Sigmoid colon (tissue), 7 donors: ENCODE data around the gene DNAH10. TPM values are rescaled to one million over a fixed set of nuclear protein-coding genes. Genes with fewer than 3 reads are reported as not detected.

Experiments
- DNase-seq: peaks from one replicate; pipeline ENCODE4 v3.0.0-alpha.2; 2019
- H3K27ac ChIP-seq, 4 donors: fragments of 200-600 bp; sonication (generic); one replicate each; pipeline ENCODE4 v1.5.1; 2016 to 2019; ENCODE audit warnings: mild to moderate bottlenecking in 1 of 4
- H3K27me3 ChIP-seq, 3 donors: fragments of 200-600 bp; sonication (generic); one replicate each; pipeline ENCODE4 v1.5.1; 2019; ENCODE audit warnings: mild to moderate bottlenecking in 1 of 3
- H3K36me3 ChIP-seq, 4 donors: fragments of 200-600 bp; sonication (generic); one replicate each; pipeline ENCODE4 v1.5.1; 2016 to 2019
- H3K4me1 ChIP-seq, 4 donors: fragments of 200-600 bp; sonication (generic); one replicate each; pipeline ENCODE4 v1.5.1; 2017 to 2019
- H3K4me3 ChIP-seq, 4 donors: fragments of 200-600 bp; sonication (generic); one replicate each; pipeline ENCODE4 v1.5.1; 2017 to 2019; ENCODE audit warnings: mild to moderate bottlenecking in 2 of 4, moderate library complexity in 1 of 4
- H3K9me3 ChIP-seq, 4 donors: fragments of 200-600 bp in 3 of 4; sonication (generic) in 3 of 4; one replicate each; pipeline versions ENCODE4 v1.5.1 to v1.6.1; 2013 to 2019
- EP300 ChIP-seq, 4 donors: sonication (generic); formaldehyde crosslinking; IDR thresholded peaks; one replicate each; pipeline ENCODE4 v1.6.1; 2017; ENCODE audit warnings: antibody characterized with exemption in 4 of 4
- POLR2A ChIP-seq, 2 donors: fragments of 450-650 bp; IDR thresholded peaks; one replicate each; pipeline ENCODE4 v1.6.1; 2016; ENCODE audit warnings: antibody characterized with exemption in 2 of 2, mild to moderate bottlenecking in 2 of 2, moderate library complexity in 2 of 2
- POLR2AphosphoS5 ChIP-seq, 4 donors: sonication (generic); formaldehyde crosslinking; IDR thresholded peaks; one replicate each; pipeline ENCODE4 v1.6.1; 2017; ENCODE audit warnings: antibody characterized with exemption in 4 of 4
- WGBS, 2 donors: extraction: QIAGEN DNeasy Blood & Tissue Kit; methylation state at CpG; one replicate each; pipeline ENCODE4 v1.1.7; 2013; 5-methylcytosine and 5-hydroxymethylcytosine counted together
- intact Hi-C: fragments of 100-400 bp; cut with DNase I; formaldehyde crosslinking; loops from one replicate; pipeline ENCODE4 v1.15.1; 2023
- polyA plus RNA-seq, 3 donors: library from polyadenylated mRNA; stranded (reverse); fragments of 200-250 nt; gene quantifications; one replicate each; pipeline ENCODE4 v1.2.3, GENCODE V29; 2013
- total RNA-seq, 4 donors: library from RNA; depleted of rRNA; stranded (reverse); fragments of >200 nt; gene quantifications; one replicate each; pipeline ENCODE4 v1.1.0, GENCODE V29; 2016
- TF ChIP-seq, protein P1 (sequence below), 4 experiments: fragments of 450-650 bp in 3 of 4; fragments of 200-600 bp in 1 of 4; IDR thresholded peaks; one replicate each; pipeline ENCODE4 v1.5.1; 2016 to 2019; ENCODE audit warnings: antibody characterized with exemption in 4 of 4, mild to moderate bottlenecking in 3 of 4, moderate library complexity in 2 of 4
- donor health status: healthy with polysubstance abuse.
- donor health status: Bipolar disorder and iron deficiency.
- donor health status: healthy.

Gene DNAH10
- total and polyA plus RNA-seq, 7 donors, result under 0.01 to 0.29 (median 0.16) TPM; not detected in 4

DNA sequence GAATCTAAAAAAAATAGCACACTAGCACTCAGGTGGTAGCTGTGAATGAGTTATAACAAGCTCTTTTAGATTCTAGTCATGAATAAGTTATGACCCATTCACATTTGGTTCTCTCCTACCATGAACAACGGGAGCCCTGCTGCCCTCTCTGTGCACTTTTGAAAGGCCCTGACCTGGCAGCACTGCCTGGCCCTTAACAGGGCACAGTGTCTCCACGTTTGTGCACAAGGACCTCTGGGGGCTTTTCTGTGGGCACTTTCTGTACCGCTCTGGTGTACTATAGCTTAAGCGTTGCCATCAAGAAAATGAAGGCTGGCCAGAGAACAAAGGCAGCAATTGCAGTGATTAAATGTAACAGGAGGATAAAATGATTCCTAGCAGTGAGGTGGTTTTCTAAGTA, 189.4 kb downstream of the DNAH10 start:
- H3K27ac ChIP-seq, result no peak overlapping the region
- intact Hi-C loops, result no loop called here
- no peaks in the 10 kb centered on the region for H3K36me3 ChIP-seq
- H3K4me3 ChIP-seq, result no peak overlapping the region
- WGBS, 2 donors, result 89 to 90% methylated on average over 4 of the region's 4 CpGs
- TF ChIP-seq POLR2AphosphoS5 (IDR thresholded peaks at IDR 0.05), result no peak
- no peak for TF ChIP-seq POLR2A (IDR thresholded peaks at IDR 0.05)
- TF ChIP-seq, protein P1, sequence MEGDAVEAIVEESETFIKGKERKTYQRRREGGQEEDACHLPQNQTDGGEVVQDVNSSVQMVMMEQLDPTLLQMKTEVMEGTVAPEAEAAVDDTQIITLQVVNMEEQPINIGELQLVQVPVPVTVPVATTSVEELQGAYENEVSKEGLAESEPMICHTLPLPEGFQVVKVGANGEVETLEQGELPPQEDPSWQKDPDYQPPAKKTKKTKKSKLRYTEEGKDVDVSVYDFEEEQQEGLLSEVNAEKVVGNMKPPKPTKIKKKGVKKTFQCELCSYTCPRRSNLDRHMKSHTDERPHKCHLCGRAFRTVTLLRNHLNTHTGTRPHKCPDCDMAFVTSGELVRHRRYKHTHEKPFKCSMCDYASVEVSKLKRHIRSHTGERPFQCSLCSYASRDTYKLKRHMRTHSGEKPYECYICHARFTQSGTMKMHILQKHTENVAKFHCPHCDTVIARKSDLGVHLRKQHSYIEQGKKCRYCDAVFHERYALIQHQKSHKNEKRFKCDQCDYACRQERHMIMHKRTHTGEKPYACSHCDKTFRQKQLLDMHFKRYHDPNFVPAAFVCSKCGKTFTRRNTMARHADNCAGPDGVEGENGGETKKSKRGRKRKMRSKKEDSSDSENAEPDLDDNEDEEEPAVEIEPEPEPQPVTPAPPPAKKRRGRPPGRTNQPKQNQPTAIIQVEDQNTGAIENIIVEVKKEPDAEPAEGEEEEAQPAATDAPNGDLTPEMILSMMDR (IDR thresholded peaks at IDR 0.05), result no peak
- TF ChIP-seq EP300 (IDR thresholded peaks at IDR 0.05), result no peak
- no peaks in the 10 kb centered on the region for H3K9me3 ChIP-seq
- peaks cover 0 to 8% (median 6%) of the 10 kb centered on the region in 4 donors for H3K4me1 ChIP-seq
- H3K27me3 ChIP-seq, result no peaks in the 10 kb centered on the region
- DNase-seq, result no peak

DNA sequence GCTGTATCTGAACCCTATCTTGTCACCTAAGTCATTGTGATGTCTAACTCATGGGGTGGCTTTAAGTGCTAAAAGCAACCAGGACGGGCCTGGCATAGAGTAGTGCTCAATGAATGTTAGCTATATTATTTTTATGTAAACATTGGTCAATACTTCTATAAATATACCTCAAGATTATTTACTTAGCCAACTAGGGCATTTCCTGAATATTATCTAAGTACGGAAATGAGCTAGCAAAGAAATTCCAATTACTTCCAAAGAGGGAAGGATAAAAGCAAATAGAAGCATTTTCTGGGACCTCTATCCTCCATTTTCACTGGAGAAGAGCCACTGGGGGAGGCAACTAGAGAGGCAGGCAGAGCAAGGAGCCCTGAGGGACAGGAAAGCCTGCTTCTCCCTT, 189.9 kb downstream of the DNAH10 start:
- intact Hi-C loops, result no loop called here
- TF ChIP-seq POLR2A (IDR thresholded peaks at IDR 0.05), result no peak
- no peak for TF ChIP-seq EP300 (IDR thresholded peaks at IDR 0.05)
- no peak for TF ChIP-seq POLR2AphosphoS5 (IDR thresholded peaks at IDR 0.05)
- TF ChIP-seq, protein P1 (IDR thresholded peaks at IDR 0.05), result no peak
- H3K36me3 ChIP-seq, result no peaks in the 10 kb centered on the region
- H3K27me3 ChIP-seq, result no peaks in the 10 kb centered on the region
- H3K4me3 ChIP-seq, result no peak overlapping the region
- no peaks in the 10 kb centered on the region for H3K9me3 ChIP-seq
- no peak for DNase-seq
- WGBS, 2 donors, result 28 to 66% methylated on average over 2 of the region's 2 CpGs
- peaks cover 0 to 5% (median 2%) of the 10 kb centered on the region in 4 donors for H3K4me1 ChIP-seq
- H3K27ac ChIP-seq, result no peak overlapping the region

DNA sequence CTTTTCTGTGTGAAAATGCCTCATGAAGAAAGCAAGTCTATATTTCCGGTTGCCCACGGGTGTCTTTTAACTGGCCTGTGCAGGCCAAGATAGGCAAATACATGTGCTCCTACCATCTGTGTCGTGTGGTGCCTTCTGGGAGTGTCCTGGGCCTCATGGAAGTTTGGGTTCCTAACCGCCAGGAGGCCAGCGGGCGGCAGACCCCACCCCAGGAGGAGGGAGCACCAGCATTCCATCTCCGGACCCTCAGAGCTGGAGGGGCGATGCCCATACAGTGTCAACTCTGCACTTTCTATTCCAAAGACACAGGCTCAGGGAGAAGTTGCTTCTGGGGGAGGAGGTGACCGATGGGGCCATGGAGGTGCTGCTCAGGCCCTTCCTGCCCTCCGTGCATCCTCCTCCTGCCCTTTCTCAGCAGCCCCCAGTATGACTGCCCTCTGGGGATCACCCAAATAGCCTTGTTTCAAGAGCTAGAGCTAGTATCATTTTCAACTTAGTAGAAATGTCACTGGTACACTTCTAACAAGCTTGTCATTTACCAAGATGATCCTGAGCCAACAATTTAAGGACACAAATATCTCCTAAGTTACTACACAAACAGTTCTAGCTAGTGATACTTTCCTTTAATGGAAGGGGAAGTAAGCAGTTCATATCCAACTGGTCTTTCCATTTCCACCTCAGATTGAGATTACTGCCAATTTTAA, 192.7 kb downstream of the DNAH10 start:
- 94 to 95% methylated on average over 10 of the region's 10 CpGs for WGBS, 2 donors
- DNase-seq, result no peak
- TF ChIP-seq POLR2AphosphoS5 (IDR thresholded peaks at IDR 0.05), result no peak
- no peak for TF ChIP-seq POLR2A (IDR thresholded peaks at IDR 0.05)
- no peak for TF ChIP-seq EP300 (IDR thresholded peaks at IDR 0.05)
- TF ChIP-seq, protein P1 (IDR thresholded peaks at IDR 0.05), result no peak
- Histone ChIP-seq H3K27me3 (no peaks in the 10 kb centered on the region), H3K9me3 (no peaks in the 10 kb centered on the region), H3K27ac (no peak overlapping the region), H3K4me3 (no peak overlapping the region), H3K4me1 (peaks cover 0 to 5% (median 0%) of the 10 kb centered on the region in 4 donors), H3K36me3 (no peaks in the 10 kb centered on the region)
- intact Hi-C loops, result no loop called here

DNA sequence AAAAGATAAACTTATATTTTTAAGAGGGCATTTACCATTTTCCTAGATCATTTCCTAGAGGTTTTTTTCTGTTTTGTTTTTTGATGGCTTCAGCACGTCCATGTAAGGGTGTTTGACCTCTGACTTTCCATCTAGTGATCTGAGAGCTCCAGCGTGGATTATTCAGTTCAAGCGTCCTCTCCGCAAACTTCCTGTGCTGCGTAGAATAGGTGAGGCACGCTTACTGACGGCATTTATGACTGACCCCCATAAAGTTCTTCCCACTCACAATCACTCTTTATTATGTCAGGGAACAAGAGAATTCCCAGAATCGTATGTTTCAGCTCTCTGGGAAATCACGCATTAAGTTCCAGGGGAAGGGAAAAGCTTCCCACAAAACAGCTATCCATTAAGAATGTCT, 194.1 kb downstream of the DNAH10 start:
- Histone ChIP-seq H3K4me3 (no peak overlapping the region), H3K27me3 (no peaks in the 10 kb centered on the region), H3K27ac (no peak overlapping the region), H3K9me3 (no peaks in the 10 kb centered on the region), H3K36me3 (no peaks in the 10 kb centered on the region), H3K4me1 (peaks cover 0 to 5% (median 0%) of the 10 kb centered on the region in 4 donors)
- intact Hi-C loops, result no loop called here
- TF ChIP-seq EP300 (IDR thresholded peaks at IDR 0.05) (no peak), POLR2AphosphoS5 (IDR thresholded peaks at IDR 0.05) (no peak), POLR2A (IDR thresholded peaks at IDR 0.05) (no peak)
- TF ChIP-seq, protein P1 (IDR thresholded peaks at IDR 0.05), result no peak
- DNase-seq, result no peak
- WGBS, 2 donors, result 38 to 73% methylated on average over 9 of the region's 9 CpGs

DNA sequence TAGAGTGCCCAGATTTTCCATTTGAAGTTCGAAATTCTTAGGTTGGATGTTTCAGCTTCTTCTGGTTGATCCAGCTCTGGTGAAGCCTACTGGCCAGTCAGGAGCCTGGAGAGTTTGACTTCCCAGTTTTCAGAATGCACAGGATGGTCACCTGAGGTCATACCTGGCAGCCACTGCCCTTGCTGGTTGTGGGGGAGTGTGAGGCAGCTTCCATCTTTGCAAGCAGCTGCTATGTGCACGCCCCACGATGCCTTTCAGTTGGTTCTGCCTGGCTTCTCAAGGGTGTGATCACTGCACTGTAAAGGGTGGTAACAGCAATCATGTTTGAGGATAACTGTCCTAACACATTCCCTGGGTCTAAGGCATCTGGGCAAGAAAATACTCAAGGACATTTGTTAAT, 195.1 kb downstream of the DNAH10 start:
- TF ChIP-seq POLR2AphosphoS5 (IDR thresholded peaks at IDR 0.05) (no peak), POLR2A (IDR thresholded peaks at IDR 0.05) (no peak), EP300 (IDR thresholded peaks at IDR 0.05) (no peak)
- TF ChIP-seq, protein P1 (IDR thresholded peaks at IDR 0.05), result no peak
- H3K4me1 ChIP-seq, result no peaks in the 10 kb centered on the region
- no peaks in the 10 kb centered on the region for H3K36me3 ChIP-seq
- H3K27me3 ChIP-seq, result no peaks in the 10 kb centered on the region
- H3K27ac ChIP-seq, result no peak overlapping the region
- no peak for DNase-seq
- intact Hi-C loops, result no loop called here
- no peaks in the 10 kb centered on the region for H3K9me3 ChIP-seq
- 77 to 82% methylated on average over 3 of the region's 3 CpGs for WGBS, 2 donors
- no peak overlapping the region for H3K4me3 ChIP-seq
